GM19324 (cell line): ENCODE results near the gene GIMAP6.
"Not testable (repeated sequence)": the region's sequence is repeated elsewhere in the genome, so short reads cannot be mapped to it uniquely, and the experiment has no call there.

Source experiments
- ATAC-seq: cut with Tn5 transposase; IDR thresholded peaks from one replicate; pipeline ENCODE4 v1.9.1; 2021; ENCODE audit warnings: mild to moderate bottlenecking, moderate library complexity; ENCODE audit not compliant: unreplicated experiment, low FRiP score

GIMAP6 gene

DNA sequence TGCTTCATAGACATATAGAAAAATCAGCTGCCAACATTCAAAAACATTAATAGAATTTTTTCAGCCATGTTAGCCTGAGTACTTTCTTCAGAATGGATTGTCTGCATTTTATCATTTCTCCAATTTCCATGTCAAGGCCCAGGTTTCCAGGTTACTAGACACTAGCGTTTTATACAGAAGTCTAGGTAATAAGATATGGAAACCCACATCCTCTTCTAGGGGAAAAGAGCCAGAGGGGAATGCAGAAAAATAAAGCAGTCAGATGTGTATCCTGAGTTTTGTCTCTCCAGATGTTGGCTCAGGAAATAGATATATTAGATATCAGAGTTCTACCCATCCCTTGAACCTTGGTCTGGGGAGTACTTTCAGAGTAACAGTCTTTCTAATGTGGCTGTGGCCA lies 44.6 kb downstream of the GIMAP6 start:
- no peak for ATAC-seq

DNA sequence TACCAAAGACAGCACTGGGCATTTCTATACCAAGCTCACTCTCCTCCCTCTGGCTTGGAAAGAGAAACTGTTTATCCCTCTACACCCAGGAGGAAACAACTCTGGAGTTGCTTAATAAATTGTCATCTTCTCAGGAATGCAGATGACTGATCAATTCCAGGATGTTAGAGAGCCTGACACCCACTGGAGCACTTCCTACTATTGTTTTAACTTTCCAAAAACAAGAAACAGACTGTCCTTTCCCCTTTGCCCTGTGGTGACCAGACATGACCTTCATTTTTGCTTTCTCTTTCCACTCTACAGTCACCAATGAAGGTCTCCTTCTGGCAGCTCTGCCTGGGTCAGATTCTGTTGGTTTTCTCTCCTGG lies 45.4 kb downstream of the GIMAP6 start:
- ATAC-seq = no peak

DNA sequence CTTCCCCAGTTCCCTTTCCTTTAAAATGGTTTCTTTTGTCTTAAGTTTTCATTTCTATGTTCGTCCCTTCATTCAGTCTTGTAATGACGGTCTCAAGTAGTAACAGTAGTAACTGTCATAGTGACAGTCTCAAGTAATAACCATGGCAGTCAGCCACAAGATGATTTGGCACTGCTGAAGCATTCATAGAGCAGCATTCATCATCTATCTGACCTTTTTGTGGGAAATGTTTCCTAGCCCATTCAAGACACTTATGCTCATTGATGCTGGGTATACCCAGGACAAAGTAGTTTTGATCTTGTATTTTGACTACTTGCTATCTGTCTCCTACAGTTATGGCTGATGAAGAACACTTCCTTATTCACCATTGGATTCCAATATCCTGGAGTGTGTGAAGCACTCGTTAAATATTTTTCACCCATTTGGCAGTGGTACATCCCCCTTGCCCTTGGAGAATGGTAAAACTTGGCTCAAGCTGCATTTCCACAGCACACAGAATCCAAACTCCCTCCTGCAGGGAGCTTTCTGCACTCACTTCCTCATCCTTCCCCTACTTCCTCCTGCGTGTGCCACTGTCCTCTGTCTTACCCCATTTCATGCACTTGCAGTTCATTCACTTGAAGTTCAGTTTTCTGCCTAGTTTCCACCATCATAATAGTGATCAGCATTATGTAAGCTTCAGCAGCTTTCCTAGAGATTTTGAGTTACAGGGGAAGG lies 46.0 kb downstream of the GIMAP6 start:
- ATAC-seq = no peak

DNA sequence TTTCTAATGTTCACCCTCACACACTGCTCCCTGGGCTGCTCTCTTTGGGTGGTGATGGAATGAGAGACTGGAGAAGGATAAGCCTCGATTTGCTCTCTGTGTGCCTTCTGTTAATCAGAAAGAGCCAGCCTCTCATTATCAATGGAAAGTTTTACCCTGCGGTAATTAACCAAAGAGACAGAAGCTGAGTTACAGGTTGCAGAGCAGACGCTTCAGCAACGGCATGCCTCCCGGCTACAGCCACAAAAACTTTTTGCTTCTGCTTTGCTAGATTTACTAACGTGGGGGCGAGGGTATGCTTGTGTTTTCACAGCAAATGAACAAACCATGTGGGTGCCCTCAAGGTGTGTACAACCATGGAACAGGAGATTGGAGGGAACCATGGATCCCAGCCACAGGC lies 47.0 kb downstream of the GIMAP6 start:
- no peak for ATAC-seq

DNA sequence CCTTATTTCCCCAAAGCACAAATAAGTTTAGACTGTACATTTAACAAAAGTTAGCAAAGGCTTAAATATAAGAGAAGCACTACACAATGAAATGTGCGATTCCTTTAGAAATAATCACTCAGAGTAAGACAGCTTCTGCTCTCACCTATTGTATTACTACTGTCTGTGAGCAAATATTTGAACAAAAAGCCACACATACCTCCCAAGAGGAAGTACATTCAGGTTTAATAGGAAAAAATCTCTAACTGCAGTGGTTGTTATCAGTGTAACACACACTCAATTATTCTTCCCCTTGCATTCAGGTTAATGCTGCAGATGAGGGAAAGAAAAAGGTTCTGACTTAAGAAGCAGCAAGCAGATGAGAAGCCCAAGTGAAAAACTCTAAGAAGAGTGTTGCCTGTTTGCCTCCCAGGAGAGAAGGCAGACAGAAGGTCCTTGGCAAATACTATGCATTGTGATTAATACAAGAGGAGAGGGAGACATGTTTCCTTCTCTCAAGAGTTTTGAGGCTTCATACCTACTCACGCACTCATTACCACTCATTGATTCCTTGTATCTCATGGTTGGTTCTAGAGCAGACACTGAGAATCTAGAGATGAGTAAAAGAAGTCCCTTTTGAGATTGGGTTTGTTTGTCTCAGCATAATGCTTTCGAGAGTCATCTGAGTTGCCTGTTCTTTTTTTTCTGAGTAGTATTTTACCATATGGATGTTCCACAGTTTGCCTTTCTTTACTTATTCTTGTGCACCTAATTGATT lies 51.4 kb downstream of the GIMAP6 start:
- ATAC-seq = no peak

DNA sequence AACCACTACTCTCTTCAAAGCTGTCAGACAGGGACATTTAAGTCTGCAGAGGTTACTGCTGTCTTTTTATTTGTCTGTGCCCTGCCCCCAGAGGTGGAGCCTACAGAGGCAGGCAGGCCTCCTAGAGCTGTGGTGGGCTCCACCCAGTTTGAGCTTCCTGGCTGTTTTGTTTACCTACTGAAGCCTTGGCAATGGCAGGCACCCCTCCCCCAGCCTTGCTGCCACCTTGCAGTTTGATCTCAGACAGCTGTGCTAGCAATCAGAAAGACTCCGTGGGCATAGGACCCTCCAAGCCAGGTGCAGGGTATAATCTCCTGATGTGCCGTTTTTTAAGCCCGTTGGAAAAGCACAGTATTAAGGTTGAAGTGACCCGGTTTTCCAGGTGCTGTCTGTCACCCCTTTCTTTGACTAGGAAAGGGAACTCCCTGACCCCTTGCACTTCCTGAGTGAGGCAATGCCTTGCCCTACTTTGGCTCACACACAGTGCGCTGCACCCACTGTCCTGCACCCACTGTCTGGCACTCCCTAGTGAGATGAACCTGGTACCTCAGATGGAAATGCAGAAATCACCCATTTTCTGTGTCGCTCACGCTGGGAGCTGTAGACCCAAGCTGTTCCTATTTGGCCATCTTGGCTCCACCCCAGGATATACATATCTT lies 52.1 kb downstream of the GIMAP6 start:
- ATAC-seq = not testable (repeated sequence)
